LNCAP (cell line): Measurements from ENCODE around the gene NPL.

Experiments used
- TF ChIP-seq, protein P1 (sequence below): fragments of 450-650 bp; IDR thresholded peaks from 2 replicates; pipeline ENCODE4 v1.5.1; 2017; ENCODE audit warnings: mild to moderate bottlenecking

The NPL gene

DNA sequence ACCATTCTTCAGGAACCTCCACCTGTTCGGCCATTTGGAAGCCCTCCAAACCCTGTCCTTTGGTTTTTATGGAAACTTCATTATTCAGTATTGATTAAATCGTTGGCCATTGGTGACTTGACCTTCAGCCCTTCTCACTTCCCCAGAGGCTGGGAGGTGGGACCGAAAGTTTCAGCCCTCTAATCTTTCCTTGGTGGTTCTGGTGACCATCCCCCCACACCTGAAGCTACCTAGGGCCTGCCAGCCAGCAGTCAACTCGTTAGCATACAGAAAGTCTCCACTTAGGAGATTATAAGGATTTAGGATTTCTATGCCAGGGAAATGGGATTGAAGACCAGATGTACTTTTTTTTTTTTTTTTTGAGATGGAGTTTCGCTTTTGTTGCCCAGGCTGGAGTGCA is 56.3 kb downstream of the NPL start:
- TF ChIP-seq, protein P1, sequence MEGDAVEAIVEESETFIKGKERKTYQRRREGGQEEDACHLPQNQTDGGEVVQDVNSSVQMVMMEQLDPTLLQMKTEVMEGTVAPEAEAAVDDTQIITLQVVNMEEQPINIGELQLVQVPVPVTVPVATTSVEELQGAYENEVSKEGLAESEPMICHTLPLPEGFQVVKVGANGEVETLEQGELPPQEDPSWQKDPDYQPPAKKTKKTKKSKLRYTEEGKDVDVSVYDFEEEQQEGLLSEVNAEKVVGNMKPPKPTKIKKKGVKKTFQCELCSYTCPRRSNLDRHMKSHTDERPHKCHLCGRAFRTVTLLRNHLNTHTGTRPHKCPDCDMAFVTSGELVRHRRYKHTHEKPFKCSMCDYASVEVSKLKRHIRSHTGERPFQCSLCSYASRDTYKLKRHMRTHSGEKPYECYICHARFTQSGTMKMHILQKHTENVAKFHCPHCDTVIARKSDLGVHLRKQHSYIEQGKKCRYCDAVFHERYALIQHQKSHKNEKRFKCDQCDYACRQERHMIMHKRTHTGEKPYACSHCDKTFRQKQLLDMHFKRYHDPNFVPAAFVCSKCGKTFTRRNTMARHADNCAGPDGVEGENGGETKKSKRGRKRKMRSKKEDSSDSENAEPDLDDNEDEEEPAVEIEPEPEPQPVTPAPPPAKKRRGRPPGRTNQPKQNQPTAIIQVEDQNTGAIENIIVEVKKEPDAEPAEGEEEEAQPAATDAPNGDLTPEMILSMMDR = no peak

DNA sequence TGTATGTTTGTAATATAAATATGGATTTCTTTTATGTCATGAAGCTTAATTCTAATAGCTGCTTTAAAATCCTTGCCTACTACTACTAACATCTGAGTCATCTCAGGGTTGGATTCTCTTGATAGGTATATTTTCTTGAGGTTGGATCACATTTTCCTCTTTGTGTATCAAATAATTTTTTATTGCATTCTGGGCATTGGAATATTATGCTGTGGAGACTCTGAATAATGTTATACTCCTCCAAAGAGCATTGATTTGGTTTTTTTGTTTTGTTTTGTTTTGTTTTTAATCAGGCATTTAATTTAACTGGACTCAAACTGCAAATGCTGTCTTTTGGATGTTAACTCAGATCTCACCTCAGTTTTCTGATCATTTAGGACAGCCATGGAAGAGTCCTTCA is 57.5 kb downstream of the NPL start:
- TF ChIP-seq, protein P1 = no peak

DNA sequence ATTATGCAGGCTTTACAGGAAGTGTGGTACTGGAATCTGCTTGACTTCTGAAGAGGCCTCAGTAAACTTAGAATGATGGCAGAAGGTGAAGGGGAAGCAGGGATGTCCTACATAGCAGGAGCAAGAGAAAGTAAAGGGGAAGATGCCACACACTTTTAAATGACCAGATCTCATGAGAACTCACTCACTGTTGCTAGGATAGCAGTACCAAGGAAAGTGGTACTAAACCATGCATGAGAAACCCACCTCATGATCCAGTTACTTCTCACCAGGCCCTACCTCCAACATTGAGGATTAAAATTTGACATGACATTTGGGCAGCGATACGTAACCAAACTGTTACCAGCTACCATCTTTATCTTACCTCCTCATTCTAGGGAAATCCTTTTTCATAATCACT is 59.2 kb downstream of the NPL start:
- TF ChIP-seq, protein P1 = no peak

DNA sequence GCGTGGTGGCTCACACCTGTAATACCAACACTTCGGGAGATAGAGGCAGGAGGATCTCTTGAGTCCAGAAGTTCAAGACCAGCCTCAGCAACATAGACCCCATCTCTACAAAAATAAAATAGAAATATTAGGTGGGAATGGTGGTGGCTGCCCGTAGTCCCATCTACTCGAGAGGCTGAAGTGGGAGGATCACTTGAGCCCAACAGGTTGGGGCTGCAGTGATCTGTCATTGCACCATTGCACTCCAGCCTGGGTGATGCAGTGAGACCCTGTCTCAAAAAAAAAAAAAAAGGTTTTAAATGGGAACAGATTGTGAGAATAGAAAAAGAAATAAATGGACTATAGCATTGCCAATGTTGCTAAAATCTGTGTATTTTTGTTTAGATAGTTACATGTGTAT is 60.7 kb downstream of the NPL start:
- TF ChIP-seq, protein P1 = no peak

DNA sequence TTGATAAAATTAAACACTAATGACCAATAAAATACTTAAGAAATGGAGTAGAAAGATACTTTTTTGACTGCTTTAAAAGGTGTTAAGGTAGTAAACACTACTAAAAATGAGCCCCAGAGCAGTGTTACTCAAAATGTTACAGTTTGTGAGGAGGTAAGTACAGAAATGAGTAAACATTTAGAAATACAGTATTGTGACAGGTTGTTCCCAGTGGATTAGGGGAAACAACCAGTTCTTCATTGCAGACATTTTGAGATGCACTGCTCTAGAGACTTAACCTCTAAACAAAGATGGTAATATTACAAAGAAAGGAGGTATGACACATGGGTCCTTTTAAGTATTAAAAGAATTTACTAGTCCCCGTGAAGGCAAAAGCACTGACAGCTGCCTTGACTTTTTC is 62.3 kb downstream of the NPL start:
- TF ChIP-seq, protein P1 = no peak

DNA sequence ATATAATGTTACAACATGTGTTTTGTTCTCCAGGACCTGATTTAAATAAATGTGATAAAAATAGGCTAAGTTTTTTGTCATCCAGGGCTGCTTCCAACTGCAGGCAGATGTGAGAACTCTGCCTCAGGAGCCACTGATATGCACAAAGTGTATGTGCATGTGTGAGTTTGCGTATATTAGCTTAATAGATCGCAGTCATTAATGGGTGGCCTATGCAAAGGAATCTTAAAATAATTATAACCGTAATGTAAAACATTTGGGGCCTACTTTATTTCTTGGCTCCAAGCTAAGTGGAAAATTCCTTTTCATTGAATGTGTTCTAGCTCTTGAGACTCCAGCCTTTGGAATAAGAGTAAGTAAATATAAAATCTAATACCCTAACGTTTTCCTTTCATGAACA is 66.3 kb downstream of the NPL start:
- TF ChIP-seq, protein P1 = no peak

DNA sequence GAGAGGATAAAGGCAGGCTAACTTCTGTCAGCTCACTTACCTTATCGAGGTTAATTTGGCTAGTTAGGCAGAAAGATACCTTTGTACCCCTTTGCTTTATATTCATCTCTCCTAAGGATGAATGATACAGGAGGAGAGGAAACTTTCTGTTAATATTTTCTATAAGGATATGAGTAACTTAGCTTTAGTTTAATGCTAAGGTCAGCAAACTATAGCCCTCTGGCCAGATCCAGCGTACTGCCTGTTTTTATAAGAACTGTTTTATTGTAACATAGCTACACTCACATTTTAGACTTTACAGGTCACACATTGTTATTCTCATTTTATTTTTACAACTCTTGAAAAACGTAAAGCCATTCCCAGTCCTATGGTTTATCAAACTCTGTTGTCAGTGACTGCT is 67.6 kb downstream of the NPL start:
- TF ChIP-seq, protein P1 = no peak

DNA sequence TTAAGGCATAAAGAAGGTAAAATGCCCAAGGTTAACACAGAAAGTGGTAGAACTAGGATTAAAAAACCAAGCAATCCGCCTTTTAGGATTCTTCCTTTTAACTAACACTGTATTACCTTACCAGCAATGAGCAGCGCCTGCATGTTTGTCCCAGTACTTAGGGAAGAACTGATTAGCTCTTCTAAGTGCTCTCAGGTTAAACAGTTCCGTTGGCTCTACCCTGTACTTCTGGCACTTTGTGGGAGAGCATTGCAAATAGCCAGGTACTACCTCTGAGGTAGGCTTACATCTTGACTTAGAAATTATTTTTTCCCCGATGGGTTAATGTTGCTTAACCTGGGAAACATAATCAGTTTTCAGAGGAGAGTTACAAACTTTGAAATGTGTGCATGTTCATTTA is 71.1 kb downstream of the NPL start:
- TF ChIP-seq, protein P1 = no peak
